SK-N-SH treated with all-trans-retinoic acid at 6 μM for 48 hours (cell line): Measurements from ENCODE around the gene EXOC3L2.

Source experiments
- CREB5 ChIP-seq: fragments of 250-450 bp; sonication (Bioruptor Pico); IDR thresholded peaks from 2 replicates; pipeline ENCODE4 v1.5.1; 2020; ENCODE audit warnings: low read depth, mild to moderate bottlenecking, moderate library complexity
- CSDC2 ChIP-seq: fragments of 250-450 bp; sonication (Bioruptor Pico); IDR thresholded peaks from 2 replicates; pipeline ENCODE4 v1.5.0; 2020; ENCODE audit warnings: mild to moderate bottlenecking, moderate library complexity
- GLIS3 ChIP-seq: fragments of 250-450 bp; sonication (Bioruptor Pico); IDR thresholded peaks from 2 replicates; pipeline ENCODE4 v1.5.0; 2020; ENCODE audit warnings: mild to moderate bottlenecking, moderate library complexity
- ISL1 ChIP-seq: fragments of 250-450 bp; sonication (Bioruptor Pico); IDR thresholded peaks from 2 replicates; pipeline ENCODE4 v2.1.2; 2022; ENCODE audit warnings: mild to moderate bottlenecking, moderate library complexity
- PATZ1 ChIP-seq: fragments of 250-450 bp; sonication (Bioruptor Pico); IDR thresholded peaks from 2 replicates; pipeline ENCODE4 v1.8.0; 2020; ENCODE audit warnings: mild to moderate bottlenecking, moderate library complexity, borderline replicate concordance
- POU6F1 ChIP-seq: fragments of 250-450 bp; sonication (Bioruptor Pico); IDR thresholded peaks from 2 replicates; pipeline ENCODE4 v1.8.0; 2021; ENCODE audit warnings: low read depth, mild to moderate bottlenecking, moderate library complexity, borderline replicate concordance
- RARB ChIP-seq: fragments of 250-450 bp; sonication (Bioruptor Pico); IDR thresholded peaks from 2 replicates; pipeline ENCODE4 v1.8.0; 2021; ENCODE audit warnings: mild to moderate bottlenecking, moderate library complexity
- ZFP3 ChIP-seq: fragments of 250-450 bp; sonication (Bioruptor Pico); IDR thresholded peaks from 2 replicates; pipeline ENCODE4 v1.5.0; 2020; ENCODE audit warnings: mild to moderate bottlenecking, moderate library complexity
- ZFP30 ChIP-seq: fragments of 450-650 bp; formaldehyde crosslinking; IDR thresholded peaks from 2 replicates; pipeline ENCODE4 v1.5.0; 2022; ENCODE audit warnings: mild to moderate bottlenecking, moderate library complexity

- TF ChIP-seq PATZ1 (peak; percentile 65; the same call in 1 of the 2 replicates), POU6F1 (no peak), RARB (CRISPR knock-in tag) (no peak), ZFP30 (no peak), CSDC2 (CRISPR knock-in tag) (no peak), CREB5 (CRISPR knock-in tag) (no peak), ZFP3 (CRISPR knock-in tag) (no peak), ISL1 (CRISPR knock-in tag) (no peak), GLIS3 (CRISPR knock-in tag) (no peak)
These were observed 6.5 kb upstream of the EXOC3L2 start for GRCh38 chr19:45251452-45252354.
